Lower leg skin (tissue), 4 donors: ENCODE results near the gene CUL3. TPM values are rescaled to one million over a fixed set of nuclear protein-coding genes. Genes with fewer than 3 reads are reported as not detected.
"Not testable (repeated sequence)": the region's sequence is repeated elsewhere in the genome, so short reads cannot be mapped to it uniquely, and the experiment has no call there.

ENCODE experiments used
- DNase-seq, 2 donors: peaks; one replicate each; pipeline ENCODE4 v3.0.0-alpha.2; 2019; ENCODE audit warnings: low spot score in 2 of 2
- H3K4me3 ChIP-seq: fragments of 200-600 bp; sonication (generic); 2 replicates; pipeline ENCODE4 v1.5.1; 2017; ENCODE audit warnings: mild to moderate bottlenecking, low read depth; ENCODE audit not compliant: poor library complexity, severe bottlenecking
- POLR2A ChIP-seq, 2 donors: fragments of 450-650 bp; IDR thresholded peaks; one replicate each; pipeline ENCODE4 v1.6.1; 2016 to 2017; ENCODE audit warnings: antibody characterized with exemption in 2 of 2, mild to moderate bottlenecking in 1 of 2, moderate library complexity in 1 of 2
- WGBS, 2 donors: methylation state at CpG; one replicate each; pipeline ENCODE4 v1.1.5; 2018; 5-methylcytosine and 5-hydroxymethylcytosine counted together
- intact Hi-C: fragments of 100-400 bp; cut with DNase I; formaldehyde crosslinking; loops from one replicate; pipeline ENCODE4 v1.15.0; 2023; ENCODE audit warnings: low total_unique reads
- total RNA-seq, 4 donors: library from RNA; depleted of rRNA; stranded (reverse); fragments of >200 nt; gene quantifications; one replicate each; pipeline ENCODE4 v1.1.0, GENCODE V29; 2016
- TF ChIP-seq, protein P1 (sequence below), 3 donors: fragments of 450-650 bp; IDR thresholded peaks; one replicate each; pipeline ENCODE4 v1.5.1; 2016; ENCODE audit warnings: antibody characterized with exemption in 3 of 3, mild to moderate bottlenecking in 3 of 3, moderate library complexity in 2 of 3

CUL3 gene
- total RNA-seq, 4 donors from 2014 or later: 66.0 to 105 (median 82.6) TPM

DNA sequence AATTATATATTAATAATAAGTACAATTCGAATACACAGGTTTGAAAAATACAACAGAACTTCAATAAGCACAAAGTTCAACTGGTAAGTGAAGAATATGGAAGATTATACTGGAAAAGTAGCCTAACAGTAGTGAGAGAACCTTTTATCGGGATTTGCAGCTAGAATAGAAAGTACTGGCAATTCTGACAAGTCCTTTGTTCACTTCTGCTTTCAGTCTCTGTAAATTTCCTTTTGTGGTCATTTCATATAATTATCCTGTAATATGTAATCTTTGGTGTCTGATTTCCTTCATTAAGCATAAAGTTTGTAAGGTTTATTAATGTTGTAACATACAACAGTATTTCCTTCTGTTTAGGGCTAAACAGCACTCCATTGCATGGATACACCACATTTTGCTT is 67.2 kb downstream of the CUL3 start:
- WGBS, 2 donors: 78 to 82% methylated on average over 2 of the region's 2 CpGs
- intact Hi-C loops: no loop called here
- DNase-seq: no peak
- TF ChIP-seq, protein P1, sequence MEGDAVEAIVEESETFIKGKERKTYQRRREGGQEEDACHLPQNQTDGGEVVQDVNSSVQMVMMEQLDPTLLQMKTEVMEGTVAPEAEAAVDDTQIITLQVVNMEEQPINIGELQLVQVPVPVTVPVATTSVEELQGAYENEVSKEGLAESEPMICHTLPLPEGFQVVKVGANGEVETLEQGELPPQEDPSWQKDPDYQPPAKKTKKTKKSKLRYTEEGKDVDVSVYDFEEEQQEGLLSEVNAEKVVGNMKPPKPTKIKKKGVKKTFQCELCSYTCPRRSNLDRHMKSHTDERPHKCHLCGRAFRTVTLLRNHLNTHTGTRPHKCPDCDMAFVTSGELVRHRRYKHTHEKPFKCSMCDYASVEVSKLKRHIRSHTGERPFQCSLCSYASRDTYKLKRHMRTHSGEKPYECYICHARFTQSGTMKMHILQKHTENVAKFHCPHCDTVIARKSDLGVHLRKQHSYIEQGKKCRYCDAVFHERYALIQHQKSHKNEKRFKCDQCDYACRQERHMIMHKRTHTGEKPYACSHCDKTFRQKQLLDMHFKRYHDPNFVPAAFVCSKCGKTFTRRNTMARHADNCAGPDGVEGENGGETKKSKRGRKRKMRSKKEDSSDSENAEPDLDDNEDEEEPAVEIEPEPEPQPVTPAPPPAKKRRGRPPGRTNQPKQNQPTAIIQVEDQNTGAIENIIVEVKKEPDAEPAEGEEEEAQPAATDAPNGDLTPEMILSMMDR (IDR thresholded peaks at IDR 0.05): no peak
- no peak for TF ChIP-seq POLR2A (IDR thresholded peaks at IDR 0.05)
- no peak overlapping the region for H3K4me3 ChIP-seq

DNA sequence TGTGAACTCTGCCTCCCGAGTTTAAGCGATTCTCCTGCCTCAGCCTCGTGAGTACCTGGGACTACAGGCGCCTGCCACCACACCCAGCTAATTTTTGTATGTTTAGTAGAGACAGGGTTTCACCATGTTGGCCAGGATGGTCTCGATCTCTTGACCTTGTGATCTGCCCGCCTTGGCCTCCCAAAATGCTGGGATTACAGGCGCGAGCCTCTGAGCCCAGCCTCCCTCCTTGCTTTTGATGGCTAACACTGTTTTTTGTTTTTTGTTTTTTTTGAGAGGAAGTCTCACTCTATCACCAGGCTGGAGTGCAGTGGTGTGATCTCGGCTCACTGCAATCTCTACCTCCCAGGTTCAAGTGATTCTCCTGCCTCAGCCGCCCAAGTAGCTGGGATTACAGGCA is 68.8 kb downstream of the CUL3 start:
- 95 to 96% methylated on average over 10 of the region's 10 CpGs for WGBS, 2 donors
- H3K4me3 ChIP-seq, intact Hi-C loops, DNase-seq: not testable (repeated sequence)

DNA sequence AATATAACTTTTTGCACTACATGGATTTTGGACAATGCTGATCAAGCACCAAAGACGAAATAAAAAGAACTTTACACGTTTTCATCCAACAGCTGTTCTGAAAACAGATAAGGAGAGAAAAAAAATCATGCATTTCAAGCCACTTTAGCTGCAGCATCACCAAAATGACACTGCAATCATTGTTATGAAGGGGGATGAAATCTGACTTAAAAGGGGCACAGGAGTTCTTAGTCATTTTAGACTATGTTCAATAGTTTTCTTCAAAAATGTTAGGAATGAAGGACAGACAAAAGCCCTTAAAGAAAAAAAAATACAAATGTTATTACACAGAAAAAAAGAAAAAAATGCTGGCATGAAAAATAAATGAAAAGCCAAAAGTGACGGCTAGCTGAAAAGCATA is 71.2 kb downstream of the CUL3 start:
- intact Hi-C loops: no loop called here
- no peak overlapping the region for H3K4me3 ChIP-seq
- no peak for DNase-seq
- no peak for TF ChIP-seq POLR2A (IDR thresholded peaks at IDR 0.05)
- TF ChIP-seq, protein P1 (IDR thresholded peaks at IDR 0.05): no peak
- 47 to 71% methylated on average over 3 of the region's 3 CpGs for WGBS, 2 donors

DNA sequence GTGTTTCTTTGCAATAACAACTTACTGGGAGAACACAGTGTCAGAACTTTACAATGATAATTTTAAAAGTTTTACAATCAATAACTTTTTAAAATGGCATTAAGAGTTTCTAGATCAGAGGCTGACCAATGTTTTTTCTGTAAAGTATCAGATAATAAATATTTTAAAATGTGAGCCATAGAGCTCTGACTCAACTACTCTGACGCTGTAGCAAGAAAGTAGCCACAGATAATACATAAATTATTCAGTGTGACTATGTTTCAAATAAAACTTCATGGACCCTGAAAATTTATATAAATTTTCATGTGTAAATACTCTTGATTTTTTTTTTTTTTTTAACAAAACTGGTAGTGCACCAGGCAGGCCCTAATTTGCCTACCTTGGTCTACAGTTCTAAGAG is 77.4 kb downstream of the CUL3 start:
- TF ChIP-seq POLR2A (IDR thresholded peaks at IDR 0.05): no peak
- TF ChIP-seq, protein P1 (IDR thresholded peaks at IDR 0.05): no peak
- intact Hi-C loops: no loop called here
- 95 to 100% methylated on average over 1 of the region's 1 CpG for WGBS, 2 donors
- no peak for DNase-seq
- no peak overlapping the region for H3K4me3 ChIP-seq

- 93 to 95% methylated on average over 1 of the region's 1 CpG for WGBS, 2 donors
- intact Hi-C loops: no loop called here
- DNase-seq: no peak
- no peak for TF ChIP-seq POLR2A (IDR thresholded peaks at IDR 0.05)
- TF ChIP-seq, protein P1 (IDR thresholded peaks at IDR 0.05): no peak
- H3K4me3 ChIP-seq: no peak overlapping the region
Measured at GRCh38 chr2:224506494-224506893, 78.7 kb downstream of the CUL3 start.

- WGBS, 2 donors: 87 to 90% methylated on average over 3 of the region's 3 CpGs
- intact Hi-C loops: no loop called here
- H3K4me3 ChIP-seq: no peak overlapping the region
- no peak for TF ChIP-seq POLR2A (IDR thresholded peaks at IDR 0.05)
- TF ChIP-seq, protein P1 (IDR thresholded peaks at IDR 0.05): no peak
- no peak for DNase-seq
Measured at GRCh38 chr2:224498991-224499390, 86.2 kb downstream of the CUL3 start.
